H1 (cell line): ENCODE measurements around the gene WASHC4. TPM values are rescaled to one million over a fixed set of nuclear protein-coding genes. Genes with fewer than 3 reads are reported as not detected.

Experiments
- CTCF ChIA-PET: fragments of 300-600 bp; sonication (Branson Sonifier 250); formaldehyde crosslinking; loops from one replicate; lab custom pipeline; 2021; ENCODE audit not compliant: partially characterized antibody; lab: Charles Lee
- POLR2A ChIA-PET: fragments of 300-600 bp; sonication (Branson Sonifier 250); formaldehyde crosslinking; loops from one replicate; lab custom pipeline; 2021; ENCODE audit warnings: inconsistent platforms; ENCODE audit not compliant: partially characterized antibody; lab: Charles Lee
- DNase-seq, 2 experiments: peaks; one replicate each; pipeline versions ENCODE4 v3.0.0 to v3.0.0-alpha.2; 2010 to 2022; ENCODE audit warnings: low spot score in 2 of 2, low read depth in 1 of 2, mixed read lengths in 1 of 2
- FAIRE-seq: peaks from 2 replicates; lab custom pipeline; 2011; peaks lifted over from hg19 to GRCh38; lab: Jason Lieb, UNC
- H2AFZ ChIP-seq: 2 replicates; pipeline ENCODE4 v1.8.1; 2012; ENCODE audit warnings: low read length, inconsistent platforms
- H2AK5ac ChIP-seq: 2 replicates; pipeline ENCODE4 v1.6.1; 2013; ENCODE audit warnings: low read depth, low read length
- H2BK120ac ChIP-seq: replicated peaks from 2 replicates; pipeline ENCODE3; 2013; ENCODE audit warnings: low read depth, low read length, inconsistent platforms
- H2BK12ac ChIP-seq: 2 replicates; pipeline ENCODE4 v1.6.1; 2013; ENCODE audit warnings: low read depth, low read length
- H2BK15ac ChIP-seq: 2 replicates; pipeline ENCODE4 v1.6.1; 2013; ENCODE audit warnings: low read length
- H2BK20ac ChIP-seq: 2 replicates; pipeline ENCODE4 v1.6.1; 2013; ENCODE audit warnings: low read length
- H2BK5ac ChIP-seq: 2 replicates; pipeline ENCODE4 v1.6.1; 2013; ENCODE audit warnings: low read depth, low read length
- H3K14ac ChIP-seq: 2 replicates; pipeline ENCODE4 v1.6.1; 2013; ENCODE audit warnings: inconsistent platforms; ENCODE audit not compliant: insufficient read length
- H3K18ac ChIP-seq: 2 replicates; pipeline ENCODE4 v1.6.1; 2013; ENCODE audit warnings: low read length; ENCODE audit errors: extremely low read depth
- H3K23ac ChIP-seq: 2 replicates; pipeline ENCODE4 v1.6.1; 2013; ENCODE audit warnings: inconsistent platforms; ENCODE audit not compliant: insufficient read length
- H3K23me2 ChIP-seq: 2 replicates; pipeline ENCODE4 v1.6.1; 2013; ENCODE audit warnings: low read depth, low read length
- H3K27ac ChIP-seq: 2 replicates; pipeline ENCODE4 v1.6.1; 2011; ENCODE audit warnings: low read depth, low read length, inconsistent platforms
- H3K27me3 ChIP-seq, 4 experiments: replicated peaks in 1 of 4; 1 replicate in 1 of 4; 2 replicates in 3 of 4; pipeline versions ENCODE4 v1.6.1 to v1.8.1; 2011 to 2013; ENCODE audit warnings: low read length in 3 of 4, mild to moderate bottlenecking in 3 of 4, inconsistent platforms in 2 of 4, mixed read lengths in 2 of 4, moderate library complexity in 1 of 4; ENCODE audit not compliant: control insufficient read depth in 3 of 4, insufficient read depth in 3 of 4; ENCODE audit errors: extremely low read depth in 1 of 4
- H3K36me3 ChIP-seq, 4 experiments: 2 replicates each; pipeline versions ENCODE4 v1.6.1 to v1.8.1; 2011 to 2013; ENCODE audit warnings: mild to moderate bottlenecking in 4 of 4, low read length in 3 of 4, moderate library complexity in 2 of 4, control low read depth in 1 of 4, inconsistent platforms in 1 of 4; ENCODE audit not compliant: insufficient read depth in 4 of 4, control insufficient read depth in 2 of 4
- H3K4ac ChIP-seq: replicated peaks from 2 replicates; pipeline ENCODE3; 2013; ENCODE audit warnings: low read length, low read depth, mixed read lengths, inconsistent platforms; ENCODE audit not compliant: insufficient read length
- H3K4me1 ChIP-seq, 4 experiments: replicated peaks in 1 of 4; 1 replicate in 1 of 4; 2 replicates in 3 of 4; pipeline versions ENCODE4 v1.6.1 to v1.8.1; 2011 to 2013; ENCODE audit warnings: low read length in 3 of 4, inconsistent platforms in 2 of 4, mixed read lengths in 1 of 4; ENCODE audit not compliant: insufficient read depth in 4 of 4, control insufficient read depth in 3 of 4
- H3K4me2 ChIP-seq, 2 experiments: 2 replicates each; pipeline versions ENCODE4 v1.6.1 to v1.8.1; 2011 to 2013; ENCODE audit warnings: low read depth in 2 of 2, low read length in 2 of 2, control low read depth in 1 of 2, inconsistent platforms in 1 of 2, mild to moderate bottlenecking in 1 of 2; ENCODE audit not compliant: insufficient read depth in 1 of 2
- H3K4me3 ChIP-seq, 4 experiments: fragments of 200-600, 300-600 bp in 1 of 4; sonication (generic), shearing (Covaris generic), sonication (Bioruptor Twin) in 1 of 4; 2 replicates each; pipeline versions ENCODE4 v1.5.1 to v1.8.1; 2011 to 2016; ENCODE audit warnings: low read length in 4 of 4, low read depth in 3 of 4, control low read depth in 2 of 4, inconsistent platforms in 2 of 4, mild to moderate bottlenecking in 2 of 4, mixed read lengths in 1 of 4, moderate library complexity in 1 of 4; ENCODE audit not compliant: insufficient read depth in 2 of 4; ENCODE audit errors: extremely low read depth in 1 of 4
- H3K56ac ChIP-seq: replicated peaks from 2 replicates; pipeline ENCODE3; 2013; ENCODE audit warnings: low read depth, mild to moderate bottlenecking, mixed read lengths, low read length, inconsistent platforms; ENCODE audit not compliant: insufficient read length
- H3K79me1 ChIP-seq: 2 replicates; pipeline ENCODE4 v1.6.1; 2013; ENCODE audit warnings: low read depth, low read length, control low read depth
- H3K79me2 ChIP-seq, 2 experiments: 2 replicates each; pipeline versions ENCODE4 v1.6.1 to v1.8.1; 2012 to 2013; ENCODE audit warnings: low read length in 2 of 2, mild to moderate bottlenecking in 2 of 2, inconsistent platforms in 1 of 2; ENCODE audit not compliant: insufficient read depth in 2 of 2, control insufficient read depth in 1 of 2
- H3K9ac ChIP-seq, 4 experiments: replicated peaks in 1 of 4; 1 replicate in 1 of 4; 2 replicates in 3 of 4; pipeline versions ENCODE4 v1.6.1 to v1.8.1; 2011 to 2013; ENCODE audit warnings: low read depth in 3 of 4, low read length in 3 of 4, control low read depth in 2 of 4, mild to moderate bottlenecking in 2 of 4, moderate library complexity in 2 of 4, inconsistent platforms in 1 of 4; ENCODE audit errors: extremely low read depth in 1 of 4
- H3K9me3 ChIP-seq, 2 experiments: 2 replicates each; pipeline versions ENCODE4 v1.6.1 to v1.8.1; 2012 to 2013; ENCODE audit warnings: mild to moderate bottlenecking in 2 of 2, moderate library complexity in 2 of 2, control low read depth in 1 of 2, inconsistent platforms in 1 of 2, low read depth in 1 of 2, low read length in 1 of 2, mixed read lengths in 1 of 2; ENCODE audit not compliant: insufficient read depth in 2 of 2
- H4K20me1 ChIP-seq, 2 experiments: replicated peaks in 1 of 2; 2 replicates each; pipeline versions ENCODE3 to v1.8.1; 2011 to 2013; ENCODE audit warnings: inconsistent platforms in 2 of 2, low read length in 2 of 2, mild to moderate bottlenecking in 1 of 2; ENCODE audit not compliant: insufficient read depth in 2 of 2, control insufficient read depth in 1 of 2
- H4K5ac ChIP-seq: 2 replicates; pipeline ENCODE4 v1.6.1; 2013; ENCODE audit warnings: low read length, low read depth, mixed read lengths, inconsistent platforms; ENCODE audit not compliant: insufficient read length
- H4K8ac ChIP-seq: 2 replicates; pipeline ENCODE4 v1.8.0; 2013; ENCODE audit warnings: mild to moderate bottlenecking, moderate library complexity, low read length, inconsistent platforms; ENCODE audit not compliant: insufficient read depth; ENCODE audit errors: extremely low read depth
- H4K91ac ChIP-seq: replicated peaks from 2 replicates; pipeline ENCODE3; 2013; ENCODE audit warnings: low read length, mixed read lengths, inconsistent platforms; ENCODE audit not compliant: insufficient read length
- ASH2L ChIP-seq: fragments of 200-600, 300-600 bp; sonication (generic); IDR thresholded peaks from one replicate; pipeline ENCODE4 v1.7.1; 2017; ENCODE audit warnings: low read length
- CTBP2 ChIP-seq: IDR thresholded peaks from 2 replicates; pipeline ENCODE4 v1.7.0; 2011; ENCODE audit warnings: borderline replicate concordance, mild to moderate bottlenecking, moderate library complexity, mixed read lengths, low read length; ENCODE audit not compliant: insufficient read depth, insufficient read length
- GTF2F1 ChIP-seq: IDR thresholded peaks from 2 replicates; pipeline ENCODE4 v1.6.1; 2012; ENCODE audit warnings: low read depth, low read length, improper control_type of control experiment, borderline replicate concordance
- KDM5A ChIP-seq: fragments of 200-600 bp; IDR thresholded peaks from 2 replicates; pipeline ENCODE4 v1.7.1; 2012; ENCODE audit warnings: mild to moderate bottlenecking, low read length, inconsistent platforms, mixed read lengths
- PHF8 ChIP-seq: fragments of 200-600 bp; sonication (generic); conservative IDR thresholded peaks from 2 replicates; pipeline ENCODE4 v1.7.1; 2012; ENCODE audit warnings: low read depth, mild to moderate bottlenecking, inconsistent platforms, low read length, moderate library complexity
- SP1 ChIP-seq: IDR thresholded peaks from 2 replicates; pipeline ENCODE4 v1.6.1; 2011; ENCODE audit warnings: low read depth, low read length
- TCF12 ChIP-seq: IDR thresholded peaks from 2 replicates; pipeline ENCODE4 v1.6.1; 2011; ENCODE audit warnings: low read depth, mild to moderate bottlenecking, low read length
- WGBS, 2 experiments: shearing (Covaris generic) in 1 of 2; methylation state at CpG; one replicate each; pipeline versions ENCODE4 v1.1.6 to v1.1.7; 2013 to 2015; ENCODE audit warnings: low lambda C conversion rate in 2 of 2, mixed read lengths in 2 of 2, inconsistent platforms in 1 of 2, low coverage in 1 of 2, missing lambda C conversion rate in 1 of 2; ENCODE audit not compliant: insufficient replicate concordance in 2 of 2, insufficient coverage in 1 of 2, insufficient read length in 1 of 2; ENCODE audit errors: extremely low coverage in 1 of 2, missing lambda C conversion rate in 1 of 2; 5-methylcytosine and 5-hydroxymethylcytosine counted together
- polyA plus RNA-seq, 7 experiments: library from polyadenylated mRNA; depleted of rRNA in 3 of 7; stranded (reverse) in 5 of 7; unstranded in 2 of 7; fragments of >200 nt in 5 of 7; fragments of 200-250 nt in 2 of 7; gene quantifications; 1 replicate in 5 of 7; 2 replicates in 1 of 7; 4 replicates in 1 of 7; pipeline versions ENCODE4 v1.2.1 to v1.2.3, GENCODE V29; 2011 to 2013; ENCODE audit warnings: missing spikeins in 2 of 7, mixed read lengths in 2 of 7
- total RNA-seq: library from RNA; stranded (reverse); fragmentation: NEBNext Ultra II Directional; extraction: Animal tissue kit (Norgen Biotek cat#: 25700); gene quantifications from 2 replicates; pipeline ENCODE4 v1.2.1, GENCODE V29; 2021
- TF ChIP-seq, protein P1 (sequence below): IDR thresholded peaks from 2 replicates; pipeline ENCODE4 v1.6.1; 2012; ENCODE audit warnings: inconsistent platforms
- TF ChIP-seq, protein P2 (sequence below), 3 experiments: IDR thresholded peaks; 1 replicate in 2 of 3; 2 replicates in 1 of 3; pipeline versions ENCODE4 v1.5.1 to v1.6.1; 2011; ENCODE audit warnings: low read length in 3 of 3, mild to moderate bottlenecking in 3 of 3, inconsistent platforms in 2 of 3, low read depth in 1 of 3, moderate library complexity in 1 of 3; ENCODE audit not compliant: insufficient read depth in 1 of 3; ENCODE audit errors: control extremely low read depth in 1 of 3
- TF ChIP-seq, protein P3 (sequence below): IDR thresholded peaks from 2 replicates; pipeline ENCODE4 v1.6.1; 2012; ENCODE audit warnings: inconsistent platforms

WASHC4 gene
- total and polyA plus RNA-seq, 2 of the 8 experiments (the other 6 are each of a cell fraction or from before 2014, with no cell fraction given): 13.0 to 38.5 TPM

DNA sequence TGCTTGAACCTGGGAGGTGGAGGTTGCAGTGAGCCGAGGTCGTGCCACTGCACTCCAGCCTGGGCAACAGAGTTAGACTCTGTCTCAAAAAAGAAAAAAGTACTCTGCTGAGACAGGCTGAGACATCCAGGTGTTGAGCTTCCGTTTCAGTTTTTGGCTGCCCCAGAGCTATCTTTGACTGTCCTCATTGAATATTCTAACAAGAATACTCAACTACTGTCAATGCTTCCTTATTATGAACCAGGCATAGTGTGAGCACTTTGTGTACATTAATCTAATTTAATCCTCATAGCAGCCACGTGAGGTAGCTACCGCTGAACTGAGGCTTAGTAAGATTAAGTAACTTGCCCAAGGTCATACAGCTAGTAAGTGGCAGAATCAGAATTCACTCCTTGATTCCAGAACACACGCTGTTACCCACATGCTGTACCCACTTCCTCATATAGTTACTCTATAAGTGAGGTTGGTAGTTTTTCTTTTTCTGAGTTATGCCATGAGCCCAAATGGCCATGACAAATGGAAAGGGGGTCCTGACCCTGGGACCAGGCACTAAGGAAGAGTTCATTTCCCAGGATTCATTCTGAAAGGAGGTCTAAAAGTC lies 34.5 kb upstream of the WASHC4 start:
- Histone ChIP-seq H3K18ac (no peak overlapping the region), H3K4me3 (no peak overlapping the region), H4K8ac (no peak overlapping the region), H3K36me3 (no peaks in the 10 kb centered on the region), H3K4me2 (no peak overlapping the region), H4K20me1 (no peaks in the 10 kb centered on the region), H3K27me3 (no peaks in the 10 kb centered on the region), H3K56ac (no peak overlapping the region), H2AK5ac (no peak overlapping the region), H3K23me2 (no peaks in the 10 kb centered on the region), H3K79me2 (no peaks in the 10 kb centered on the region), H3K4ac (no peak overlapping the region), H2BK20ac (no peak overlapping the region), H2BK12ac (no peak overlapping the region), H2AFZ (no peak overlapping the region), H3K79me1 (no peaks in the 10 kb centered on the region), H4K91ac (no peak overlapping the region), H3K14ac (no peak overlapping the region), H3K9ac (no peak overlapping the region), H2BK120ac (no peak overlapping the region), H4K5ac (no peak overlapping the region), H2BK5ac (no peak overlapping the region), H2BK15ac (no peak overlapping the region), H3K27ac (no peak overlapping the region), H3K9me3 (no peaks in the 10 kb centered on the region), H3K23ac (no peak overlapping the region), H3K4me1 (no peaks in the 10 kb centered on the region)
- POLR2A ChIA-PET: interaction anchor here (0.6 to 2.0 kb wide), 2 partner anchors 11 to 789 kb away, joined by 3 to 7 read pairs; partner anchors contain the start of gene ALDH1L2
- CTCF ChIA-PET: no interaction called here
- FAIRE-seq (no peak), DNase-seq (no peak)
- WGBS, 2 experiments: 95% methylated on average over 6 of the region's 6 CpGs; no CpG with 5 or more reads in 1 of the 2 experiments
- no peak for TF ChIP-seq KDM5A
- no peak for TF ChIP-seq GTF2F1
- no peak for TF ChIP-seq ASH2L
- no peak for TF ChIP-seq CTBP2
- TF ChIP-seq, protein P1, sequence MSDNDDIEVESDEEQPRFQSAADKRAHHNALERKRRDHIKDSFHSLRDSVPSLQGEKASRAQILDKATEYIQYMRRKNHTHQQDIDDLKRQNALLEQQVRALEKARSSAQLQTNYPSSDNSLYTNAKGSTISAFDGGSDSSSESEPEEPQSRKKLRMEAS: no peak
- no peak for TF ChIP-seq TCF12
- no peak for TF ChIP-seq PHF8
- TF ChIP-seq, protein P2, sequence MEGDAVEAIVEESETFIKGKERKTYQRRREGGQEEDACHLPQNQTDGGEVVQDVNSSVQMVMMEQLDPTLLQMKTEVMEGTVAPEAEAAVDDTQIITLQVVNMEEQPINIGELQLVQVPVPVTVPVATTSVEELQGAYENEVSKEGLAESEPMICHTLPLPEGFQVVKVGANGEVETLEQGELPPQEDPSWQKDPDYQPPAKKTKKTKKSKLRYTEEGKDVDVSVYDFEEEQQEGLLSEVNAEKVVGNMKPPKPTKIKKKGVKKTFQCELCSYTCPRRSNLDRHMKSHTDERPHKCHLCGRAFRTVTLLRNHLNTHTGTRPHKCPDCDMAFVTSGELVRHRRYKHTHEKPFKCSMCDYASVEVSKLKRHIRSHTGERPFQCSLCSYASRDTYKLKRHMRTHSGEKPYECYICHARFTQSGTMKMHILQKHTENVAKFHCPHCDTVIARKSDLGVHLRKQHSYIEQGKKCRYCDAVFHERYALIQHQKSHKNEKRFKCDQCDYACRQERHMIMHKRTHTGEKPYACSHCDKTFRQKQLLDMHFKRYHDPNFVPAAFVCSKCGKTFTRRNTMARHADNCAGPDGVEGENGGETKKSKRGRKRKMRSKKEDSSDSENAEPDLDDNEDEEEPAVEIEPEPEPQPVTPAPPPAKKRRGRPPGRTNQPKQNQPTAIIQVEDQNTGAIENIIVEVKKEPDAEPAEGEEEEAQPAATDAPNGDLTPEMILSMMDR (IDR thresholded peaks at IDR 0.05; ENCODE audit: control extremely low read depth in 1 of 3, insufficient read depth in 1 of 3, low read depth in 1 of 3, low read length in 3 of 3): no peak
- TF ChIP-seq, protein P3, sequence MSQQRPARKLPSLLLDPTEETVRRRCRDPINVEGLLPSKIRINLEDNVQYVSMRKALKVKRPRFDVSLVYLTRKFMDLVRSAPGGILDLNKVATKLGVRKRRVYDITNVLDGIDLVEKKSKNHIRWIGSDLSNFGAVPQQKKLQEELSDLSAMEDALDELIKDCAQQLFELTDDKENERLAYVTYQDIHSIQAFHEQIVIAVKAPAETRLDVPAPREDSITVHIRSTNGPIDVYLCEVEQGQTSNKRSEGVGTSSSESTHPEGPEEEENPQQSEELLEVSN: no peak
- TF ChIP-seq SP1: no peak
